Neuron (in vitro differentiated cells): ENCODE data around the gene ADIPOQ.
"Not testable (repeated sequence)": the region's sequence is repeated elsewhere in the genome, so short reads cannot be mapped to it uniquely, and the experiment has no call there.

Experiments used
- H2AFZ ChIP-seq: one replicate; pipeline ENCODE4 v1.6.1; 2013; ENCODE audit warnings: low read depth, mild to moderate bottlenecking, inconsistent platforms, low read length, moderate library complexity
- H3K27me3 ChIP-seq: one replicate; pipeline ENCODE4 v1.6.1; 2013; ENCODE audit warnings: low read length; ENCODE audit not compliant: insufficient read depth
- H3K36me3 ChIP-seq: one replicate; pipeline ENCODE4 v1.6.1; 2013; ENCODE audit warnings: low read length; ENCODE audit not compliant: insufficient read depth
- H3K4me1 ChIP-seq: one replicate; pipeline ENCODE4 v1.6.1; 2013; ENCODE audit warnings: low read length; ENCODE audit not compliant: insufficient read depth
- H3K4me3 ChIP-seq: 2 replicates; pipeline ENCODE4 v1.5.1; 2013; ENCODE audit warnings: mild to moderate bottlenecking, low read length, moderate library complexity
- H3K9me3 ChIP-seq: one replicate; pipeline ENCODE4 v1.6.1; 2013; ENCODE audit warnings: low read length

ADIPOQ gene

DNA sequence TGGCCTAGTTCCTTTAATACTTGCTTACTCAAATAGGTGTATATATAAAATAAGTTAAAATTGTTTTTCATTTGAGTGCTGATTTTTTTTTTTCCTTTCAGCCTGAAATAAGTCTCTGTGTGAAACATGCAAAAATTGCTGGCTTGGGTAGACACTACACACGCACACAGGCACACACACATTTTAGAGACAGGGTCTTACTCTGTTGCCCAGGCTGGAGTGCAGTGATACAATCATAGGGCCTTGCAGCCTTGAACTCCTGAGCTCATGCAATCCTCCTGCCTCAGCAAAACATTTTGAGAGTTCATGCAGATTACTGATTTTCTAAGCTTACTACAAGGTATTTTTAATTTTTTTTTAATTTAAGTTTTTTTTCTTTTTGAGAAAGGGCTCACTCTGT is 23.6 kb upstream of the ADIPOQ start:
- H3K36me3 ChIP-seq: no peaks in the 10 kb centered on the region
- no peaks in the 10 kb centered on the region for H3K27me3 ChIP-seq
- H3K4me1 ChIP-seq: peaks cover 2% of the 10 kb centered on the region
- H2AFZ ChIP-seq: no peak overlapping the region
- H3K4me3 ChIP-seq: no peak overlapping the region
- no peaks in the 10 kb centered on the region for H3K9me3 ChIP-seq

DNA sequence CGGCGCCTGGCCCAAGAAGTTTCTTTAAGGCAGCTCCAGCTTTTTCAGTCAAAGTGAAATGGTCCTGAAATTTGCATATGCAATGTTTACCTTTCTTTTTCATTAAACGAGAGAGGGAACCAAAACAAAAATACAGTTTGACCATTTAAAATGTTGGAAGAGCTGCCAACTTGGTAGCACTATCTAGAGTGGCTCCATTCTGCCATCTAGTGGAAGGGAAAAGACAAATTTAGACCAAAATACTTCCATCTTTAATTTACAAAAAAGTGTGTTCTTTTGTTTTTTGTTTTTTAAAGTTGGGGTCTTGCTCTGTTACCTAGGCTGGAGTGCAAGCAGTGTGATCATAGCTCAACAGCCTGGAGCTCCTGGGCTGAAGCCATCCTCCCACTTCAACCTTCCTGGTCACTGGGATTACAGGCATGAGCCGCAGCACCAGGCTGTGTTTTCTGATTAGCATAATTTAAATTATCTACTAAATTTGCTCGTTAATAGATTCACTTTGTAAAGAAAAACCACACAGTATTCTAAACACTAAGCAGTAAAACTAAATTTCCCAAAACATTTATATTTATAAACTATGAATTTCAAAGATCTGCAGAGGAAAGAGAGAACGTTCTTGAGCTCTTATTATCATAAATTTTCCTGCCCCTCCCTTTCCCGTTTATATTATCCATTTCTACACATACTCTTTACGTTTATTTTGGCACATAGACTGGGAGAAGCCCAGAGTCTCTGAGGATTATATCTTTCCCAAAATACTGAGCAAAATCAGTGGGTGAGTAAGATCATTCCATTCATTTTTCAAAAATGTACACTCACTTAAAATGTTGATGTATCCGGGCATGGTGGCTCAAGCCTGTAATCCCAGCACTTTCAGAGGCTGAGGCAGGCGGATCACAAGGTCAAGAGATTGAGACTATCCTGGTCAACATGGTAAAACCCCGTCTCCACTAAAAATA is 20.8 kb upstream of the ADIPOQ start:
- peaks cover 24% of the 10 kb centered on the region for H3K27me3 ChIP-seq
- H3K36me3 ChIP-seq: no peaks in the 10 kb centered on the region
- H2AFZ ChIP-seq: no peak overlapping the region
- no peak overlapping the region for H3K4me3 ChIP-seq
- no peaks in the 10 kb centered on the region for H3K9me3 ChIP-seq
- H3K4me1 ChIP-seq: peaks cover 27% of the 10 kb centered on the region

DNA sequence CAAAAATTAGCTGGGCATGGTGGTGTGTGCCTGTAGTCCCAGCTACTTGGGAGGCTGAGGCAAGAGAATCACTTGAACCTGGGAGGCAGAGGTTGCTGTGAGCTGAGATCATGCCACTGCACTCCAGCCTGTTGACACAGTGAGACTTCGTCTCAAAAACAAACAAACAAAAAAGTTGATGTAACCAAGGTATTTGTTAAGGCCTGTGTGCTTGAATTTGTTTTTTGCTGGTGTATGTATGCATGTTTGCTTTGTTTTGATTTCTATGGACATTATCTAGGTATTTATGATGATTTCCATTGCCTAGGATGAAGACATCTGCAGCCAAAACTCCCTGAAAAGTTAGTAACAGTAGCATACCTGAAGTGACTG is 20.1 kb upstream of the ADIPOQ start:
- not testable (repeated sequence) for H3K36me3 ChIP-seq, H2AFZ ChIP-seq, H3K9me3 ChIP-seq, H3K4me3 ChIP-seq
- Histone ChIP-seq H3K4me1 (peaks cover 27% of the 10 kb centered on the region), H3K27me3 (peaks cover 24% of the 10 kb centered on the region)

DNA sequence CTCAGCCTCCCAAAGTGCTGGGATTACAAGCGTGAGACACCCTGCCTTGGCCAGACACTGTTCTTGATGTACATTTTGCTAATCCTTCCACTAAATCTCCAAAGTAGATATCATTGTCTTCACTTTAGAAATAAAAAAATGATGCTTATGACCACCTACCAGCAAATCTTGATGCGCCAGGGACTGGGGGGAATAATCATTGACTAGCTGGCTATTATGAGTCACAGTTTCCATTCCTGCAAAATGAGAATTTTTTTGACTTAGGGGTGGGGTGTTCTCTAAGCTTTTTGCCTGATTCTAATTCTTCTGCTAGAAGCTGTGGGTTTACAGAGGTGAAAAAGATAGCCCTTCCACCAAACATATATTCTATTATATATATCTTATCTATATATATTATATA is 19.1 kb upstream of the ADIPOQ start:
- peaks cover 27% of the 10 kb centered on the region for H3K4me1 ChIP-seq
- no peaks in the 10 kb centered on the region for H3K9me3 ChIP-seq
- no peak overlapping the region for H2AFZ ChIP-seq
- no peak overlapping the region for H3K4me3 ChIP-seq
- H3K36me3 ChIP-seq: no peaks in the 10 kb centered on the region
- H3K27me3 ChIP-seq: peaks cover 27% of the 10 kb centered on the region

GRCh38 chr3:186824430-186825139 is 17.9 kb upstream of the ADIPOQ start:
- Histone ChIP-seq H3K36me3 (no peaks in the 10 kb centered on the region), H3K4me1 (peaks cover 27% of the 10 kb centered on the region), H2AFZ (no peak overlapping the region), H3K27me3 (peaks cover 38% of the 10 kb centered on the region), H3K9me3 (no peaks in the 10 kb centered on the region), H3K4me3 (no peak overlapping the region)

GRCh38 chr3:186825294-186825821 is 17.2 kb upstream of the ADIPOQ start:
- Histone ChIP-seq H2AFZ (peak overlapping the region; percentile 46), H3K9me3 (no peaks in the 10 kb centered on the region), H3K36me3 (no peaks in the 10 kb centered on the region), H3K4me1 (peaks cover 27% of the 10 kb centered on the region), H3K4me3 (peak overlapping the region; percentile 1), H3K27me3 (peaks cover 46% of the 10 kb centered on the region)

DNA sequence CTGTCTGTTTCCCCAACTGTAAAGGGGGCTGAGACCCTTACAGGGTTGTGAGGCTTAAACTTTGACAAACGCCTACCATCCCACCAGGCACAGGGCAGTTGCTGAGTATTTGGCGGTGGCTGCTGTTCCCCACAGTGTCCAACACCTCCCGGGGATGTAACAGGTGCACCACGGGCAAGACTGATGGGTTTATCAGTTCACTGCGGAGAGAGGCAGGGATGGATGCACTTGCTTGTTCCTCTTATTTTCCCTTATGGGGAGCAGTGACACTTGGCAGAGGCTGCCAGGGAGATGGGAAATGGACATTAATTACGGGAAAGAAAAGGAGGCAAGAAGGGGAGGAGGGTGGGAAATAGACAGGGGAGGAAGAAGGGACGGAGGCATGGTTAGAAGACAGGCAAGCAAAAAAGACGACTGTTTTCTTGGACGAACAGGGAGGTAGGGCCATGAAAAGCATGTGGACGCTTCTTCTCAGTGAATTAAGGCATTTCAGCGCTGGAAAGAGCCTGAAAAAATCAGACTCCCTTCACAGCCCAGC is 16.6 kb upstream of the ADIPOQ start:
- Histone ChIP-seq H2AFZ (no peak overlapping the region), H3K4me3 (peak overlapping the region; percentile 1), H3K36me3 (no peaks in the 10 kb centered on the region), H3K27me3 (peaks cover 51% of the 10 kb centered on the region), H3K9me3 (no peaks in the 10 kb centered on the region), H3K4me1 (peaks cover 27% of the 10 kb centered on the region)

GRCh38 chr3:186826410-186826975 is 16.0 kb upstream of the ADIPOQ start:
- no peaks in the 10 kb centered on the region for H3K36me3 ChIP-seq
- peaks cover 27% of the 10 kb centered on the region for H3K4me1 ChIP-seq
- H3K9me3 ChIP-seq: no peaks in the 10 kb centered on the region
- H3K4me3 ChIP-seq: peak overlapping the region; percentile 58
- H2AFZ ChIP-seq: no peak overlapping the region
- H3K27me3 ChIP-seq: peaks cover 53% of the 10 kb centered on the region

- H3K9me3 ChIP-seq: no peaks in the 10 kb centered on the region
- H3K36me3 ChIP-seq: no peaks in the 10 kb centered on the region
- peaks cover 60% of the 10 kb centered on the region for H3K27me3 ChIP-seq
- H2AFZ ChIP-seq: peak overlapping the region; percentile 90
- peaks cover 27% of the 10 kb centered on the region for H3K4me1 ChIP-seq
- H3K4me3 ChIP-seq: peak overlapping the region; percentile 58
Measured at GRCh38 chr3:186826976-186827857, 15.3 kb upstream of the ADIPOQ start.

GRCh38 chr3:186828340-186828739 is 14.2 kb upstream of the ADIPOQ start:
- Histone ChIP-seq H3K4me3 (no peak overlapping the region), H3K4me1 (peaks cover 27% of the 10 kb centered on the region), H3K9me3 (no peaks in the 10 kb centered on the region), H3K27me3 (peaks cover 64% of the 10 kb centered on the region), H2AFZ (no peak overlapping the region), H3K36me3 (no peaks in the 10 kb centered on the region)

- Histone ChIP-seq H2AFZ (no peak overlapping the region), H3K36me3 (no peaks in the 10 kb centered on the region), H3K9me3 (no peaks in the 10 kb centered on the region), H3K4me1 (no peaks in the 10 kb centered on the region), H3K27me3 (peaks cover 41% of the 10 kb centered on the region), H3K4me3 (no peak overlapping the region)
Measured at GRCh38 chr3:186831798-186832197, 10.7 kb upstream of the ADIPOQ start.

- no peak overlapping the region for H2AFZ ChIP-seq
- no peak overlapping the region for H3K4me3 ChIP-seq
- H3K9me3 ChIP-seq: no peaks in the 10 kb centered on the region
- no peaks in the 10 kb centered on the region for H3K36me3 ChIP-seq
- peaks cover 41% of the 10 kb centered on the region for H3K27me3 ChIP-seq
- H3K4me1 ChIP-seq: no peaks in the 10 kb centered on the region
Measured at GRCh38 chr3:186832276-186832675, 10.2 kb upstream of the ADIPOQ start.
